ENCODE data around the gene ABCB11.

- TF ChIP-seq CTCF (IDR thresholded peaks at IDR 0.05) (no peak), POLR2A (IDR thresholded peaks at IDR 0.05) (no peak)
These were observed 43.0 kb upstream of the ABCB11 start for GRCh38 chr2:169073963-169074751.
